MCF 10A (cell line): ENCODE results near the gene ATP23. TPM values are rescaled to one million over a fixed set of nuclear protein-coding genes. Genes with fewer than 3 reads are reported as not detected.

Experiments used
- BruUV-seq: library from RNA; stranded (reverse); fragments of 400-500 nt; replicated peaks from 2 replicates; lab custom pipeline; 2021; lab: Mats Ljungman, UMichigan
- CTCF ChIA-PET: fragments of 300-600 bp; sonication (Branson Sonifier 250); formaldehyde crosslinking; extraction: SDS; loops from one replicate; lab custom pipeline; 2021; ENCODE audit warnings: antibody characterized with exemption, inconsistent platforms; lab: Yijun Ruan, JAX
- POLR2A ChIA-PET: fragments of 300-600, 350-650 bp; sonication (Branson Sonifier 250); formaldehyde crosslinking; extraction: SDS; loops from one replicate; lab custom pipeline; 2020; ENCODE audit warnings: antibody characterized with exemption, inconsistent platforms; lab: Yijun Ruan, JAX
- DNase-seq: peaks from one replicate; pipeline ENCODE4 v3.0.0-alpha.2; 2018; ENCODE audit not compliant: unreplicated experiment
- H3K27ac Mint-ChIP-seq: one replicate; pipeline ENCODE4 v1.8.0; 2022; ENCODE audit warnings: mild to moderate bottlenecking, low read depth, mixed read lengths; ENCODE audit not compliant: unreplicated experiment
- H3K27me3 Mint-ChIP-seq: one replicate; pipeline ENCODE4 v1.8.0; 2022; ENCODE audit warnings: mixed read lengths; ENCODE audit not compliant: insufficient read depth, unreplicated experiment
- H3K36me3 Mint-ChIP-seq: one replicate; pipeline ENCODE4 v1.8.0; 2022; ENCODE audit warnings: mild to moderate bottlenecking, moderate library complexity, mixed read lengths; ENCODE audit not compliant: insufficient read depth, unreplicated experiment
- H3K4me1 Mint-ChIP-seq: one replicate; pipeline ENCODE4 v1.8.0; 2022; ENCODE audit warnings: mixed read lengths; ENCODE audit not compliant: insufficient read depth, unreplicated experiment
- H3K4me3 Mint-ChIP-seq: one replicate; pipeline ENCODE4 v1.8.0; 2022; ENCODE audit warnings: mild to moderate bottlenecking, moderate library complexity, mixed read lengths; ENCODE audit not compliant: unreplicated experiment
- H3K9me3 Mint-ChIP-seq: one replicate; pipeline ENCODE4 v1.8.0; 2022; ENCODE audit warnings: mixed read lengths; ENCODE audit not compliant: unreplicated experiment
- intact Hi-C: fragments of 100-400 bp; cut with micrococcal nuclease; formaldehyde crosslinking; loops from 2 replicates; pipeline ENCODE4 v1.14.1; 2022
- total RNA-seq: library from RNA; stranded (reverse); gene quantifications from 2 replicates; pipeline ENCODE4 v1.2.3, GENCODE V29; 2022
- TF ChIP-seq, protein P1 (sequence below): fragments of 200-600 bp; IDR thresholded peaks from one replicate; pipeline ENCODE4 v1.8.0; 2022; ENCODE audit warnings: antibody characterized with exemption, mild to moderate bottlenecking; ENCODE audit not compliant: unreplicated experiment

The ATP23 gene
- total RNA-seq, 1 experiment from 2014 or later, result 3.0 TPM

DNA sequence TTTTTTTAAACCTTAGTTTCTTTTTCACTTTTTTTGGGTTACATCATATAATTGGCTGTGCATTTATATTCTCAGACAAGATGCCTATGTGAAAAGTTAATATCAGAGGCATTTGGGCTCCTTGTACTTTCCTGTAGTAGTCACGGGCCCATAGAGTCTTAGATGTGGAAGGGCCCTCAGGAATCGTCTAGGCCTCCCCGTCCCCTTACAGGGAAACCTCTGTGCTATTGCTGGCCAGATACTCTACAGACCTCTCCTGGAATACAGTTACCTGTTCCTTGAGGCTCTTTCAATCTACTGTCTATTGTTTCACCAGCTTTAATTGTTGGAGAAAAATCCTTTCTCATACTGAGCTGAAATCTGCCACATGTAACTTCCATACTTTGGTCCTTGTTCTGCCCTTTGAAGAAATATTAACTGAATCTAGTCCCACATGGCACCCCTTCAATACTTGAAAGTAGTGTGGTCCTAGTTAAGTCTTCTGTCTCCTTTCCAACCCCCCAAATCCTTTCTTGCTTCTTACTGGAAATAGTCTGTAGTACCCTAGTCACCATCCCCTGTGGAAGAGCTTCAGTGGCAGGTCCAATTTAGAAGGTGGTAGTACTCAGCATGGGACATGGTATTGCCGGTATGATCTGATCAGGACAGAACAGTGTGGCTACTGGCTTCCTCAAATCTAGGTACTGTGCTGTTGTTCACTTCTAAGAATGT lies 3.1 kb downstream of the ATP23 start:
- CTCF ChIA-PET, result interaction anchor here (0.6 kb wide), 1 partner anchor 344 kb away, joined by 5 read pairs; no protein-coding TSS in a partner anchor

DNA sequence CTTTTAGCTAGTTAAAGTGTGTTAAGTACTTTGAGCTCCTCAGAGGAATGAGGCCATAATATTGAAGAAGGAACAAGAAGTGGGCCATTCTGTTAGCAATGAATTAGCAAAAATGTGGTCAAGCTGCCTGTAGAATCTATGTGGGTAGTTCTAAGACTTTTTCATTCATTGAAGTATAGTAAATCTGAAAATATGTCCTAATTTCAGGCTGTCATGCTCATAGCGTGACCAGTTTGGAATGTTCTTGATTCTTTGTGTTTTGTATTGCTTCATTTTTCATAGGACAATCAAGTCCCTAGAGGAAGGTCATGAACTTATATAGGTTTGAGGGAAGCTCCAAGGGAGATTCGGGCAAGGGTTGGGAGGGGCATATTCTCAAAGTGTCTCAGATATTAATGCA lies 11.4 kb downstream of the ATP23 start:
- TF ChIP-seq, protein P1, sequence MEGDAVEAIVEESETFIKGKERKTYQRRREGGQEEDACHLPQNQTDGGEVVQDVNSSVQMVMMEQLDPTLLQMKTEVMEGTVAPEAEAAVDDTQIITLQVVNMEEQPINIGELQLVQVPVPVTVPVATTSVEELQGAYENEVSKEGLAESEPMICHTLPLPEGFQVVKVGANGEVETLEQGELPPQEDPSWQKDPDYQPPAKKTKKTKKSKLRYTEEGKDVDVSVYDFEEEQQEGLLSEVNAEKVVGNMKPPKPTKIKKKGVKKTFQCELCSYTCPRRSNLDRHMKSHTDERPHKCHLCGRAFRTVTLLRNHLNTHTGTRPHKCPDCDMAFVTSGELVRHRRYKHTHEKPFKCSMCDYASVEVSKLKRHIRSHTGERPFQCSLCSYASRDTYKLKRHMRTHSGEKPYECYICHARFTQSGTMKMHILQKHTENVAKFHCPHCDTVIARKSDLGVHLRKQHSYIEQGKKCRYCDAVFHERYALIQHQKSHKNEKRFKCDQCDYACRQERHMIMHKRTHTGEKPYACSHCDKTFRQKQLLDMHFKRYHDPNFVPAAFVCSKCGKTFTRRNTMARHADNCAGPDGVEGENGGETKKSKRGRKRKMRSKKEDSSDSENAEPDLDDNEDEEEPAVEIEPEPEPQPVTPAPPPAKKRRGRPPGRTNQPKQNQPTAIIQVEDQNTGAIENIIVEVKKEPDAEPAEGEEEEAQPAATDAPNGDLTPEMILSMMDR, result no peak
- Mint-ChIP-seq H3K4me3 (no peak overlapping the region), H3K9me3 (no peaks in the 10 kb centered on the region), H3K27me3 (no peaks in the 10 kb centered on the region), H3K4me1 (no peaks in the 10 kb centered on the region), H3K36me3 (peaks cover 9% of the 10 kb centered on the region), H3K27ac (no peak overlapping the region)
- intact Hi-C loops, result no loop called here
- CTCF ChIA-PET, result no interaction called here
- DNase-seq, result no peak
- no TSS peak for BruUV-seq
- POLR2A ChIA-PET, result no interaction called here

More for the DNA sequence above, 3.1 kb downstream of the ATP23 start:
- no peak overlapping the region for H3K27ac Mint-ChIP-seq
- H3K4me3 Mint-ChIP-seq, result no peak overlapping the region
- no peaks in the 10 kb centered on the region for H3K27me3 Mint-ChIP-seq
- no peaks in the 10 kb centered on the region for H3K9me3 Mint-ChIP-seq
- no peak for DNase-seq
- no TSS peak for BruUV-seq
- no peaks in the 10 kb centered on the region for H3K36me3 Mint-ChIP-seq
- TF ChIP-seq, protein P1, result no peak
- intact Hi-C loops, result no loop called here
- POLR2A ChIA-PET, result interaction anchor here (1.6 kb wide), 1 partner anchor 12 kb away, joined by 3 read pairs; no protein-coding TSS in a partner anchor
- peaks cover 25% of the 10 kb centered on the region for H3K4me1 Mint-ChIP-seq

DNA sequence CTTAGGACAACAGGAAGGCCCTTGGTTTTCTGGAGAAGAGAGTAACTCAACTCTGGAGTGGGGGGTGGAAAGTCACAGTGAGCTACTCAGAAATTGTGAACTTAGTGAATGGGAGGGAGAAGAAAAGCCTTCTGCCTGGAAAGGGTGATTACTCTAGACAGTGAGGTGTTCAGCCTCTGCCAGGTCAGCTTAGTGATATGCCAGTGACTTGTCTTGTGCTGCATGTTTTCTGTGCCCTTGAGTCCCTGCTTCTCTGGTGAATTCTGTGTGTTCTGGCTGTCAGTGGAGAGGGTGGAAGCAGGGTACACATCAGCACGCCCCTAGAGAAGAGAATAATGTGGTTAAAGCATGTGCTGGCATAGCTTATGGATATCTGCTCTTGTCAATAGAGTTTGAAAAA lies 13.4 kb downstream of the ATP23 start:
- TF ChIP-seq, protein P1, result no peak
- intact Hi-C loops, result no loop called here
- no peak for DNase-seq
- ChIA-PET POLR2A (interaction anchor here (1.7 kb wide), 1 partner anchor 13 kb away, joined by 5 read pairs; the partner anchor contains the start of gene ATP23), CTCF (interaction anchor here (0.6 kb wide), 1 partner anchor 191 kb away, joined by 4 read pairs; no protein-coding TSS in a partner anchor)
- Mint-ChIP-seq H3K36me3 (peaks cover 17% of the 10 kb centered on the region), H3K27ac (no peak overlapping the region), H3K4me1 (no peaks in the 10 kb centered on the region), H3K4me3 (no peak overlapping the region), H3K27me3 (no peaks in the 10 kb centered on the region), H3K9me3 (peaks cover 2% of the 10 kb centered on the region)
- no TSS peak for BruUV-seq

DNA sequence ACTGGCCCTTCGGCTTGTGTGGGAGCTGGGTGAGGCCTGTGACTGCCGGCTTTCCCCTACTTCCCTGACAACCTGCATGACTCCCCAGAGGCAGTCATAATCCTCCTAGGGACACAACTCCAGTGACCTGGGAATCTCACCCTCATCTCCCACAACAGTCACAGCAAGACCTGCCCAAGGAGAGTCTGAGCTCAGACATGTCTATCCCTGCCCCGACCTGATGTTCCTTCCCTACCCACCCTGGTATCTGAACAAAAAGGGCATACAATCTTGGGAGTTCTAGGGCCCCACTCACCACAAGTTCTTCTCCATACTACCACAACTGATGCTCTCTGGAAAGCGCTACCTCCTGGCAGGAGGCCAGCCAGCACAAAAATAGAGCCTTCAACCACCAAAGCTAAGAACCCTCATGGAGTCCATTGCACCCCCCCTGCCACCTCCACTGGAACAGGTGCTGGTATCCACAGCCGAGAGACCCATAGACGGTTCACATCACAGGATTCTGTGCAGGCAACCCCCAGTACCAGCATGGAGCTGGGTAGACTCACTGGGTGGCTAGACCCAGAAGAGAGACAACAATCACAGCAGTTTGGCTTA lies 16.8 kb downstream of the ATP23 start:
- CTCF ChIA-PET, result no interaction called here
- BruUV-seq, result no TSS peak
- TF ChIP-seq, protein P1, result no peak
- Mint-ChIP-seq H3K9me3 (peaks cover 17% of the 10 kb centered on the region), H3K27me3 (no peaks in the 10 kb centered on the region), H3K27ac (no peak overlapping the region), H3K36me3 (peaks cover 17% of the 10 kb centered on the region), H3K4me1 (no peaks in the 10 kb centered on the region), H3K4me3 (no peak overlapping the region)
- POLR2A ChIA-PET, result interaction anchor here (0.6 kb wide), 1 partner anchor 904 kb away, joined by 3 read pairs; no protein-coding TSS in a partner anchor
- no peak for DNase-seq
- intact Hi-C loops, result no loop called here
